ENCODE results near the gene PNCK. TPM values are rescaled to one million over a fixed set of nuclear protein-coding genes. Genes with fewer than 3 reads are reported as not detected.
"Not testable (repeated sequence)": the region's sequence is repeated elsewhere in the genome, so short reads cannot be mapped to it uniquely, and the experiment has no call there.

The PNCK gene
- total RNA-seq, 2 experiments from 2014 or later: 0.70 to 1.0 TPM

- Histone ChIP-seq H3K27ac (ENCODE audit: low read depth in 1 of 2, low read length in 2 of 2) (no peak overlapping the region), H3K9me3 (ENCODE audit: control insufficient read depth in 1 of 2, insufficient read depth in 1 of 2, low read length in 2 of 2) (no peaks in the 10 kb centered on the region), H3K4me3 (ENCODE audit: low read length) (no peak overlapping the region), H3K36me3 (ENCODE audit: insufficient read depth, low read length) (peaks cover 33% of the 10 kb centered on the region), H3K27me3 (ENCODE audit: control insufficient read depth in 1 of 2, insufficient read depth in 2 of 2, low read length in 2 of 2) (no peaks in the 10 kb centered on the region), H3K4me1 (ENCODE audit: insufficient read depth, low read length) (no peaks in the 10 kb centered on the region)
- no peak for TF ChIP-seq CTCF (IDR thresholded peaks at IDR 0.05)
- Mint-ChIP-seq H3K9me3 (no peaks in the 10 kb centered on the region), H3K4me1 (ENCODE audit: low read depth) (no peaks in the 10 kb centered on the region), H3K36me3 (ENCODE audit: low read depth) (peaks cover 28% of the 10 kb centered on the region), H3K27ac (no peak overlapping the region), H3K27me3 (no peaks in the 10 kb centered on the region), H3K4me3 (no peak overlapping the region)
- DNase-seq: no peak
- ChIA-PET POLR2A (no interaction called here), CTCF (no interaction called here)
- intact Hi-C loops (cut with DNase I, micrococcal nuclease): no loop called here
- ATAC-seq (ENCODE audit: poor library complexity): no peak
Observed at GRCh38 chrX:153700967-153701366, 27.4 kb upstream of the PNCK start.

GRCh38 chrX:153700376-153700945, 26.8 kb upstream of the PNCK start:
- Mint-ChIP-seq H3K27ac (no peak overlapping the region), H3K27me3 (no peaks in the 10 kb centered on the region), H3K4me1 (ENCODE audit: low read depth) (no peaks in the 10 kb centered on the region), H3K9me3 (no peaks in the 10 kb centered on the region), H3K36me3 (ENCODE audit: low read depth) (peaks cover 32% of the 10 kb centered on the region), H3K4me3 (no peak overlapping the region)
- no peaks in the 10 kb centered on the region for H3K4me1 ChIP-seq (ENCODE audit: insufficient read depth, low read length)
- intact Hi-C loops (cut with DNase I, micrococcal nuclease): no loop called here
- TF ChIP-seq CTCF (IDR thresholded peaks at IDR 0.05): no peak
- DNase-seq: no peak
- no peak overlapping the region for H3K4me3 ChIP-seq (ENCODE audit: low read length)
- H3K27me3 ChIP-seq (ENCODE audit: control insufficient read depth in 1 of 2, insufficient read depth in 2 of 2, low read length in 2 of 2): no peaks in the 10 kb centered on the region
- CTCF ChIA-PET: no interaction called here
- POLR2A ChIA-PET: no interaction called here
- H3K9me3 ChIP-seq (ENCODE audit: control insufficient read depth in 1 of 2, insufficient read depth in 1 of 2, low read length in 2 of 2): no peaks in the 10 kb centered on the region
- peaks cover 33% of the 10 kb centered on the region for H3K36me3 ChIP-seq (ENCODE audit: insufficient read depth, low read length)
- ATAC-seq (ENCODE audit: poor library complexity): no peak
- no peak overlapping the region for H3K27ac ChIP-seq (ENCODE audit: low read depth in 1 of 2, low read length in 2 of 2)

DNA sequence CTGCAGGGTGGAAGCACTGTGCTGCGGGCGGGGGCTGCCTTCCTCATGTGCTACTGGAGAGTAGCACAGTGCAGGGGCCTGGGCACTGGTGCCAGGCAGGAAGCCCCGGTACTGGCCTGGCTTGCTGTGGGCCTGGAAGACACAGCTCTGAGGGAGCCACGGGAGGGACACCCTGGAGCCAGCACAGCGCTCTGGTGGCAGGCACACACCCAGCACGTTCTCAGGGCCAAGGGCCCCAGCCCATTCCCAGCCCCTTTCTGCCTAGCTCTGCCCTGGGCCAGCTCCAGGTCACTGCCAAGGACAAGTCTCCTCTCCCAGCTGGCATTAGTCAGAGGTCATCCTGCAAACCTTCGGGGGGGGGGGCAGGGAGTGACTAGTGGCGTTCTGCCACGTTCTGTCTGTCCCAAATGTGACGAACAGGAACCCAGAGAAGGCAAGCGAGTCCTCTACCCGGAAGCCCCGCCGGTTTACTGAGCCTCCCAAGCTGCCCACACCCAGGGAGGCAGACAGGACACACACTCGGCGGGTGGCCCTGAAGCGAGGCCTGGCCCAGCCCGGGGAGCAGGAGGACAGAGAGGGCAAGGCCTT, 26.3 kb upstream of the PNCK start:
- H3K27me3 ChIP-seq (ENCODE audit: control insufficient read depth in 1 of 2, insufficient read depth in 2 of 2, low read length in 2 of 2); ATAC-seq (ENCODE audit: poor library complexity); H3K27ac ChIP-seq (ENCODE audit: low read depth in 1 of 2, low read length in 2 of 2); CTCF ChIA-PET; DNase-seq; H3K4me1 Mint-ChIP-seq (ENCODE audit: low read depth); H3K27ac Mint-ChIP-seq; H3K27me3 Mint-ChIP-seq; H3K4me1 ChIP-seq (ENCODE audit: insufficient read depth, low read length); H3K4me3 ChIP-seq (ENCODE audit: low read length); H3K4me3 Mint-ChIP-seq; H3K9me3 ChIP-seq (ENCODE audit: control insufficient read depth in 1 of 2, insufficient read depth in 1 of 2, low read length in 2 of 2); intact Hi-C loops (cut with DNase I, micrococcal nuclease); H3K9me3 Mint-ChIP-seq; POLR2A ChIA-PET: not testable (repeated sequence)
- H3K36me3 Mint-ChIP-seq (ENCODE audit: low read depth): peaks cover 32% of the 10 kb centered on the region
- H3K36me3 ChIP-seq (ENCODE audit: insufficient read depth, low read length): peaks cover 33% of the 10 kb centered on the region

DNA sequence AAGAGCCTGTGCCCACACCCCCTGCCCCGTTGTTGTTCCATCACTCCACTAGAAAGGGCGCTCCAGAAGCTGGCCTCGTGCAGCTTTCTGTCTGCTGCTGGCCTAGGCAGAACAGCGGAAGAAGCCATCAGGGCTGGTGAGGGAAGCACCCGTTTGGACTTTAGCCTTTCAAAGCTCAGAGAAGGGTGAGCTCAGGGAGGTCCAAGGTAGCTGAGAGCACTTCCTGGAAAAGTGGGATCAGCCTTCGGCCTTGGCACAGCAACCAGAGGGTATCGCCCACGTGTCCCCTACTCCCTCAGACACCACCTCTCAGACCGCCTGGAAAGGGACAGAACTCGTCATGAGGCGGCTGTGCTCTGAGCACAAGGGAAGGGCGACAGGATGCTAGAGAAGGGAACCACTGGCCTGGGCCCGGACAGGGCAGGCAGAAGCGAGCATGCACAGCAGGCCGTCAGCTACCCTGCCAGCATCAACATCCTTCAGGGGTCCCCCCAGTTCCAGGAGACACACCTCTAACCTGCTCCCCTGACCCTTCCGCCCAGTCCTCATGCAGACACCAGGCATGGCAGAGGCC, 25.7 kb upstream of the PNCK start:
- POLR2A ChIA-PET, CTCF ChIA-PET: not testable (repeated sequence)

More for the DNA sequence above, 25.7 kb upstream of the PNCK start:
- H3K27ac ChIP-seq (ENCODE audit: low read depth in 1 of 2, low read length in 2 of 2); H3K4me1 ChIP-seq (ENCODE audit: insufficient read depth, low read length); intact Hi-C loops (cut with DNase I, micrococcal nuclease); H3K9me3 Mint-ChIP-seq; H3K27ac Mint-ChIP-seq; H3K4me1 Mint-ChIP-seq (ENCODE audit: low read depth); H3K27me3 ChIP-seq (ENCODE audit: control insufficient read depth in 1 of 2, insufficient read depth in 2 of 2, low read length in 2 of 2); ATAC-seq (ENCODE audit: poor library complexity); DNase-seq; H3K27me3 Mint-ChIP-seq; H3K9me3 ChIP-seq (ENCODE audit: control insufficient read depth in 1 of 2, insufficient read depth in 1 of 2, low read length in 2 of 2); H3K4me3 ChIP-seq (ENCODE audit: low read length); H3K4me3 Mint-ChIP-seq: not testable (repeated sequence)
- H3K36me3 ChIP-seq (ENCODE audit: insufficient read depth, low read length): peaks cover 33% of the 10 kb centered on the region
- H3K36me3 Mint-ChIP-seq (ENCODE audit: low read depth): peaks cover 26% of the 10 kb centered on the region

Data from CD4-positive, alpha-beta T cell (primary cell).